GM12864 (cell line): ENCODE measurements around the gene BCHE.
"Not testable (repeated sequence)": the region's sequence is repeated elsewhere in the genome, so short reads cannot be mapped to it uniquely, and the experiment has no call there.

Experiments
- DNase-seq: peaks from one replicate; pipeline ENCODE4 v3.0.0-alpha.2; 2011; ENCODE audit warnings: low read depth
- H3K4me3 ChIP-seq: 2 replicates; pipeline ENCODE4 v1.5.1; 2011; ENCODE audit warnings: mild to moderate bottlenecking, low read depth, low read length, control low read depth
- TF ChIP-seq, protein P1 (sequence below): IDR thresholded peaks from 2 replicates; pipeline ENCODE4 v1.5.1; 2011; ENCODE audit warnings: low read depth, mild to moderate bottlenecking, moderate library complexity, low read length, control low read depth, inconsistent platforms; ENCODE audit errors: missing control alignments

BCHE gene

DNA sequence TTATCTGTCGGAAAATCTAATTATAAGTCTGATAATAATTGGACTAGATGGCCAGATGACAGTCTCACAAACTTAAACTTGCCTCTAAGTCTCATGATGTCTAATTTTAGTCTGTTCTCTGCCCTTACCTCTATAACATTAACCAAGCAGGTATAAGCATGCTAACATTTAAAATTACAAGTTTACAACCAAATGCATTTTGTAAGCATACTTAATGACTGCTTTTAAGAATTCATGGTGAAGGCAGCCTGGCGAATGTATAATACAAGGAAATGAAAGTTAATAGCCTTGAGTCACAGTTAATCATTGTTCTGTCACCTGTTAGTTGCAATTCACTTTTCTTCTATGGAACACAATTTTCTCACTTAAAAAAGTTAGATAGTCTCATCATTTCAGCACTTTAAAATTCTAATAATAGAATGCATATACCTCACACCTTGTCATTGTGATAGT is 16.5 kb downstream of the BCHE start:
- H3K4me3 ChIP-seq = no peak overlapping the region
- DNase-seq = no peak

GRCh38 chr3:165817160-165817709 is 20.0 kb downstream of the BCHE start:
- TF ChIP-seq, protein P1, sequence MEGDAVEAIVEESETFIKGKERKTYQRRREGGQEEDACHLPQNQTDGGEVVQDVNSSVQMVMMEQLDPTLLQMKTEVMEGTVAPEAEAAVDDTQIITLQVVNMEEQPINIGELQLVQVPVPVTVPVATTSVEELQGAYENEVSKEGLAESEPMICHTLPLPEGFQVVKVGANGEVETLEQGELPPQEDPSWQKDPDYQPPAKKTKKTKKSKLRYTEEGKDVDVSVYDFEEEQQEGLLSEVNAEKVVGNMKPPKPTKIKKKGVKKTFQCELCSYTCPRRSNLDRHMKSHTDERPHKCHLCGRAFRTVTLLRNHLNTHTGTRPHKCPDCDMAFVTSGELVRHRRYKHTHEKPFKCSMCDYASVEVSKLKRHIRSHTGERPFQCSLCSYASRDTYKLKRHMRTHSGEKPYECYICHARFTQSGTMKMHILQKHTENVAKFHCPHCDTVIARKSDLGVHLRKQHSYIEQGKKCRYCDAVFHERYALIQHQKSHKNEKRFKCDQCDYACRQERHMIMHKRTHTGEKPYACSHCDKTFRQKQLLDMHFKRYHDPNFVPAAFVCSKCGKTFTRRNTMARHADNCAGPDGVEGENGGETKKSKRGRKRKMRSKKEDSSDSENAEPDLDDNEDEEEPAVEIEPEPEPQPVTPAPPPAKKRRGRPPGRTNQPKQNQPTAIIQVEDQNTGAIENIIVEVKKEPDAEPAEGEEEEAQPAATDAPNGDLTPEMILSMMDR = no peak
- no peak for DNase-seq
- H3K4me3 ChIP-seq = no peak overlapping the region

More for the DNA sequence above, 16.5 kb downstream of the BCHE start:
- TF ChIP-seq, protein P1 = no peak

GRCh38 chr3:165816209-165816608 is 21.0 kb downstream of the BCHE start:
- DNase-seq = no peak
- H3K4me3 ChIP-seq = no peak overlapping the region
- TF ChIP-seq, protein P1 = no peak

- TF ChIP-seq, protein P1 = no peak
- DNase-seq = no peak
- no peak overlapping the region for H3K4me3 ChIP-seq
These were observed 21.5 kb downstream of the BCHE start for GRCh38 chr3:165815682-165816081.

GRCh38 chr3:165814380-165814779 is 22.8 kb downstream of the BCHE start:
- TF ChIP-seq, protein P1 = no peak
- H3K4me3 ChIP-seq = no peak overlapping the region
- DNase-seq = no peak

DNA sequence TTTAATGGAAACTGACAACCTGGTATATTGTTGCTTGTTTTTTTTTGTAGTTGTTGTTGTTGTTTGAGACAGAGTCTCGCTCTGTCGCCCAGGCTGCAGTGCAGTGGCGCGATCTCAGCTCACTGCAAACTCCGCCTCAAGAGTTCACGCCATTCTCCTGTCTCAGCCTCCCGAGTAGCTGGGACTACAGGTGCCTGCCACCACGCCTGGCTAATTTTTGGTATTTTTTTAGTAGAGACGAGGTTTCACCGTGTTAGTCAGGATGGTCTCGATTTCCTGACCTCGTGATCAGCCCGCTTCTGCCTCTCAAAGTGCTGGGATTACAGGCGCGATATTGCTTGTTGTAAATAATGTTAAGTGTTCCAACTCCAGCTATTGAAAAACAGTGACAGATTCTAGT is 29.3 kb downstream of the BCHE start:
- H3K4me3 ChIP-seq, DNase-seq: not testable (repeated sequence)

DNA sequence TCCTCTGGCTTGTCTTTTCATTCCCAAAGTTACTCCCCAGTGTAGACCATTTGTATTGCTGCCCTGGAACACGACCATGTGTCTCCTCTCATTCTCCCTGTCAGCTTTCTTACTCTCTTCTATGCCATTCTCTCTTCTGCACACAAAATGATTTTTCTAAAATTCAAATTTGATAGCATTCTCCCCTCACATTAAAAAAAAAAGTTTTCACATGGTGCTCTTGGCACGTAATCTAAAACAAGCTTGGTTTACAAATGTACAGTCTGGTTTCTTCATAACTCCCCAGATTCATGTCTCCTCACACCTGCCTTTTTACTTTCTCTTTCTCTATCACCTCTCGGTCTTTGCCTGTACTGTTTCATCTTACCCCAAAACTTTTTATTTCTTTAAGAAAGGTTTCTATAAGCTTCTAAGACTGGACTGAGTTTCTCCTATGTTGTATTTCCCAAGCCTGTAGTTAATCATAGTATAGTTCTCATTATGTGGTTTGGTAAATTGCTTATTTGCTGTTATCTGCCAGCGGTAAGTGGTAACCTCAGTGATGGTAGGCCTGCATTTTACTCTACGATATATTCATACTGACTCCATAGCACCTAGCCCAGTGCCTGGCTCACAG is 31.2 kb downstream of the BCHE start:
- TF ChIP-seq, protein P1 = no peak
- H3K4me3 ChIP-seq = peak overlapping the region; percentile 16; the same call in 1 of the 2 replicates
- peak; percentile 8 for DNase-seq
